T-helper 1 cell treated with Interleukin-12 subunit alpha and Interleukin-12 subunit beta and Interleukin-4 antibody, amounts not matched to agents 30 μg/mL and 1 μg/mL, for 36 hours (primary cell): ENCODE results near the gene LAMA4.

Experiments
- H3K27ac Mint-ChIP-seq: one replicate; pipeline ENCODE4 v1.8.0; 2021; ENCODE audit warnings: mild to moderate bottlenecking, mixed read lengths
- H3K27me3 Mint-ChIP-seq: one replicate; pipeline ENCODE4 v1.8.0; 2021; ENCODE audit warnings: low read depth, mixed read lengths
- H3K36me3 Mint-ChIP-seq: one replicate; pipeline ENCODE4 v1.8.0; 2021; ENCODE audit warnings: low read depth, mixed read lengths
- H3K4me1 Mint-ChIP-seq: one replicate; pipeline ENCODE4 v1.8.0; 2021; ENCODE audit warnings: low read depth, mixed read lengths
- H3K4me3 Mint-ChIP-seq: one replicate; pipeline ENCODE4 v1.8.0; 2021; ENCODE audit warnings: mild to moderate bottlenecking, moderate library complexity, mixed read lengths
- H3K9me3 Mint-ChIP-seq: one replicate; pipeline ENCODE4 v1.8.0; 2021; ENCODE audit warnings: mixed read lengths

LAMA4 gene

GRCh38 chr6:112183271-112183671 is 71.1 kb downstream of the LAMA4 start:
- no peak overlapping the region for H3K4me3 Mint-ChIP-seq
- H3K36me3 Mint-ChIP-seq: no peaks in the 10 kb centered on the region
- peaks cover 3% of the 10 kb centered on the region for H3K4me1 Mint-ChIP-seq
- no peaks in the 10 kb centered on the region for H3K9me3 Mint-ChIP-seq
- H3K27me3 Mint-ChIP-seq: peaks cover 48% of the 10 kb centered on the region
- H3K27ac Mint-ChIP-seq: no peak overlapping the region

GRCh38 chr6:112181130-112181529 is 73.2 kb downstream of the LAMA4 start:
- H3K27me3 Mint-ChIP-seq: peaks cover 43% of the 10 kb centered on the region

GRCh38 chr6:112180095-112180820 is 74.1 kb downstream of the LAMA4 start:
- Mint-ChIP-seq H3K27ac (no peak overlapping the region), H3K4me1 (no peaks in the 10 kb centered on the region), H3K36me3 (no peaks in the 10 kb centered on the region), H3K9me3 (no peaks in the 10 kb centered on the region), H3K4me3 (no peak overlapping the region), H3K27me3 (peaks cover 45% of the 10 kb centered on the region)

More at GRCh38 chr6:112181130-112181529, 73.2 kb downstream of the LAMA4 start:
- no peak overlapping the region for H3K27ac Mint-ChIP-seq
- no peak overlapping the region for H3K4me3 Mint-ChIP-seq
- no peaks in the 10 kb centered on the region for H3K9me3 Mint-ChIP-seq
- H3K4me1 Mint-ChIP-seq: no peaks in the 10 kb centered on the region
- H3K36me3 Mint-ChIP-seq: no peaks in the 10 kb centered on the region

- Mint-ChIP-seq H3K4me1 (no peaks in the 10 kb centered on the region), H3K27me3 (peaks cover 43% of the 10 kb centered on the region), H3K9me3 (no peaks in the 10 kb centered on the region), H3K27ac (no peak overlapping the region), H3K4me3 (no peak overlapping the region), H3K36me3 (no peaks in the 10 kb centered on the region)
These were observed 74.7 kb downstream of the LAMA4 start for GRCh38 chr6:112179631-112180030.

GRCh38 chr6:112178846-112179245 is 75.5 kb downstream of the LAMA4 start:
- H3K36me3 Mint-ChIP-seq: no peaks in the 10 kb centered on the region

GRCh38 chr6:112177092-112177491 is 77.3 kb downstream of the LAMA4 start:
- Mint-ChIP-seq H3K4me3 (no peak overlapping the region), H3K9me3 (no peaks in the 10 kb centered on the region), H3K36me3 (no peaks in the 10 kb centered on the region), H3K27ac (no peak overlapping the region), H3K4me1 (no peaks in the 10 kb centered on the region), H3K27me3 (peaks cover 39% of the 10 kb centered on the region)

More at GRCh38 chr6:112178846-112179245, 75.5 kb downstream of the LAMA4 start:
- Mint-ChIP-seq H3K27me3 (peaks cover 46% of the 10 kb centered on the region), H3K4me3 (no peak overlapping the region), H3K9me3 (no peaks in the 10 kb centered on the region), H3K4me1 (no peaks in the 10 kb centered on the region), H3K27ac (no peak overlapping the region)

GRCh38 chr6:112176175-112176574 is 78.2 kb downstream of the LAMA4 start:
- H3K9me3 Mint-ChIP-seq: no peaks in the 10 kb centered on the region

GRCh38 chr6:112173221-112173804 is 81.1 kb downstream of the LAMA4 start:
- Mint-ChIP-seq H3K27ac (no peak overlapping the region), H3K36me3 (no peaks in the 10 kb centered on the region), H3K4me3 (no peak overlapping the region), H3K9me3 (no peaks in the 10 kb centered on the region), H3K27me3 (peaks cover 51% of the 10 kb centered on the region), H3K4me1 (no peaks in the 10 kb centered on the region)

More at GRCh38 chr6:112176175-112176574, 78.2 kb downstream of the LAMA4 start:
- no peaks in the 10 kb centered on the region for H3K4me1 Mint-ChIP-seq
- peaks cover 36% of the 10 kb centered on the region for H3K27me3 Mint-ChIP-seq
- H3K4me3 Mint-ChIP-seq: no peak overlapping the region
- no peaks in the 10 kb centered on the region for H3K36me3 Mint-ChIP-seq
- H3K27ac Mint-ChIP-seq: no peak overlapping the region

- Mint-ChIP-seq H3K9me3 (no peaks in the 10 kb centered on the region), H3K4me1 (no peaks in the 10 kb centered on the region)
These were observed 81.8 kb downstream of the LAMA4 start for GRCh38 chr6:112172540-112172939.

GRCh38 chr6:112169541-112169940 is 84.8 kb downstream of the LAMA4 start:
- Mint-ChIP-seq H3K4me1 (no peaks in the 10 kb centered on the region), H3K36me3 (no peaks in the 10 kb centered on the region), H3K9me3 (no peaks in the 10 kb centered on the region), H3K27me3 (peaks cover 55% of the 10 kb centered on the region), H3K4me3 (no peak overlapping the region), H3K27ac (no peak overlapping the region)

More at GRCh38 chr6:112172540-112172939, 81.8 kb downstream of the LAMA4 start:
- H3K27me3 Mint-ChIP-seq: peaks cover 44% of the 10 kb centered on the region
- H3K27ac Mint-ChIP-seq: no peak overlapping the region
- H3K36me3 Mint-ChIP-seq: no peaks in the 10 kb centered on the region
- no peak overlapping the region for H3K4me3 Mint-ChIP-seq

- Mint-ChIP-seq H3K27ac (no peak overlapping the region), H3K4me1 (peaks cover 12% of the 10 kb centered on the region), H3K27me3 (peaks cover 64% of the 10 kb centered on the region)
These were observed 90.8 kb downstream of the LAMA4 start for GRCh38 chr6:112163295-112164257.

GRCh38 chr6:112160745-112161144 is 93.6 kb downstream of the LAMA4 start:
- Mint-ChIP-seq H3K4me3 (no peak overlapping the region), H3K36me3 (no peaks in the 10 kb centered on the region), H3K4me1 (peaks cover 13% of the 10 kb centered on the region), H3K27me3 (peaks cover 58% of the 10 kb centered on the region), H3K9me3 (no peaks in the 10 kb centered on the region), H3K27ac (no peak overlapping the region)

More at GRCh38 chr6:112163295-112164257, 90.8 kb downstream of the LAMA4 start:
- peak overlapping the region; percentile 63 for H3K4me3 Mint-ChIP-seq
- H3K36me3 Mint-ChIP-seq: no peaks in the 10 kb centered on the region
- no peaks in the 10 kb centered on the region for H3K9me3 Mint-ChIP-seq

GRCh38 chr6:112156668-112157067 is 97.7 kb downstream of the LAMA4 start:
- Mint-ChIP-seq H3K9me3 (no peaks in the 10 kb centered on the region), H3K27ac (no peak overlapping the region), H3K4me3 (no peak overlapping the region)

GRCh38 chr6:112155886-112156285 is 98.5 kb downstream of the LAMA4 start:
- Mint-ChIP-seq H3K36me3 (no peaks in the 10 kb centered on the region), H3K4me3 (no peak overlapping the region), H3K27me3 (peaks cover 33% of the 10 kb centered on the region), H3K27ac (no peak overlapping the region), H3K4me1 (peaks cover 6% of the 10 kb centered on the region), H3K9me3 (no peaks in the 10 kb centered on the region)

More at GRCh38 chr6:112156668-112157067, 97.7 kb downstream of the LAMA4 start:
- Mint-ChIP-seq H3K36me3 (no peaks in the 10 kb centered on the region), H3K4me1 (peaks cover 6% of the 10 kb centered on the region), H3K27me3 (peaks cover 39% of the 10 kb centered on the region)
